ENCODE data around the gene UBD. TPM values are rescaled to one million over a fixed set of nuclear protein-coding genes. Genes with fewer than 3 reads are reported as not detected.

Gene UBD
- total RNA-seq, 1 donor from 2014 or later = not detected

DNA sequence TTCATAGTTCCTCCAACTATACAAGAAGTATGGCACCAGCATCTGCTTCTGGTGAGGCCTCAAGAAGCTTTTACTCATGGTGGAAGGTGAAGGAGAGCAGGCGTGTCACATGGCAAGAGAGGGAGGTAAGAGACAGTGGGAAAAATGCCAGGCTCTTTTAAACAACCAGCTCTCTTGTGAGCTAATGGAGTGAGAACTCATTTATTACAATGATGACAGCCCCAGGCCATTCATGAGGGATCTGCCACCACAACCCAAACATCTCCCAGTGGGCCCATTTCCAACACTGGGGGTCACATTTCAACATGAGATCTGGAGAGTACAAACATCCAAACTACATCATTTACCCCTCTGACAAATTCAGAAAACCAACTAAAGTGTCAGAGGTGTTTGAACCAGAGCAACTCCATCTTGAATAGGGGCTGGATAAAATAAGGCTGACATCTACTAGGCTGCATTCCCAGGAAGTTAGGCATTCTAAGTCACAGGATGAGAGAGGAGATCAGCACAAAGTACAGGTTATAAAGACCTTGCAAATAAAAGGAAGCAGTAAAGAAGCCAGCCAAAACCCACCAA, 2.2 kb upstream of the UBD start:
- H3K27me3 Mint-ChIP-seq = peaks cover 24% of the 10 kb centered on the region
- intact Hi-C loops (cut with micrococcal nuclease) = no loop called here
- POLR2A ChIA-PET = no interaction called here

DNA sequence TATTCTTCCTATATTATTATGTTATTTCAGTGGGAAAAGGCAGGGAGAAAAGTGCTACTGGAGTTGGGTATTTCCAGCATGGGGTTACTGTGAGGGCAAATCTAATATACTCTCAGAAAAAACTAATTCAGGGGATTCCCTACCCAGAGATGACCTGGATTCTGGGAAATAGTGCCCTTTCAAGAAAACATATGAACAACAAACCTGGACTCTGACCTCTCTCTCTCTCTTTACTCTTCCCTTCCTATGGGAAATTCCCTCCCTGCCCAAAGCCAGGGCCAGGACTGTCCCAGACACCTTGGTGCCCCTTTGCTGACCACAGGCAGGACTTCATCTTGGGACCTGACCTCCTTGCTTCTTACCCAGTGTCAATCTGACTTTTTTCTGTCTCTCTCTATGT, 1.6 kb upstream of the UBD start:
- H3K27ac Mint-ChIP-seq = no peak overlapping the region

More for the DNA sequence above, 2.2 kb upstream of the UBD start:
- no peak overlapping the region for H3K27ac Mint-ChIP-seq
- DNase-seq = no peak
- no peak for ATAC-seq (ENCODE audit: low read depth)
- CTCF ChIA-PET = no interaction called here
- no peak overlapping the region for H3K4me3 Mint-ChIP-seq
- H3K4me1 Mint-ChIP-seq = peaks cover 14% of the 10 kb centered on the region
- H3K36me3 Mint-ChIP-seq (ENCODE audit: low read depth) = no peaks in the 10 kb centered on the region
- no peaks in the 10 kb centered on the region for H3K9me3 Mint-ChIP-seq
- TF ChIP-seq, protein P1, sequence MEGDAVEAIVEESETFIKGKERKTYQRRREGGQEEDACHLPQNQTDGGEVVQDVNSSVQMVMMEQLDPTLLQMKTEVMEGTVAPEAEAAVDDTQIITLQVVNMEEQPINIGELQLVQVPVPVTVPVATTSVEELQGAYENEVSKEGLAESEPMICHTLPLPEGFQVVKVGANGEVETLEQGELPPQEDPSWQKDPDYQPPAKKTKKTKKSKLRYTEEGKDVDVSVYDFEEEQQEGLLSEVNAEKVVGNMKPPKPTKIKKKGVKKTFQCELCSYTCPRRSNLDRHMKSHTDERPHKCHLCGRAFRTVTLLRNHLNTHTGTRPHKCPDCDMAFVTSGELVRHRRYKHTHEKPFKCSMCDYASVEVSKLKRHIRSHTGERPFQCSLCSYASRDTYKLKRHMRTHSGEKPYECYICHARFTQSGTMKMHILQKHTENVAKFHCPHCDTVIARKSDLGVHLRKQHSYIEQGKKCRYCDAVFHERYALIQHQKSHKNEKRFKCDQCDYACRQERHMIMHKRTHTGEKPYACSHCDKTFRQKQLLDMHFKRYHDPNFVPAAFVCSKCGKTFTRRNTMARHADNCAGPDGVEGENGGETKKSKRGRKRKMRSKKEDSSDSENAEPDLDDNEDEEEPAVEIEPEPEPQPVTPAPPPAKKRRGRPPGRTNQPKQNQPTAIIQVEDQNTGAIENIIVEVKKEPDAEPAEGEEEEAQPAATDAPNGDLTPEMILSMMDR (IDR thresholded peaks at IDR 0.05) = no peak

DNA sequence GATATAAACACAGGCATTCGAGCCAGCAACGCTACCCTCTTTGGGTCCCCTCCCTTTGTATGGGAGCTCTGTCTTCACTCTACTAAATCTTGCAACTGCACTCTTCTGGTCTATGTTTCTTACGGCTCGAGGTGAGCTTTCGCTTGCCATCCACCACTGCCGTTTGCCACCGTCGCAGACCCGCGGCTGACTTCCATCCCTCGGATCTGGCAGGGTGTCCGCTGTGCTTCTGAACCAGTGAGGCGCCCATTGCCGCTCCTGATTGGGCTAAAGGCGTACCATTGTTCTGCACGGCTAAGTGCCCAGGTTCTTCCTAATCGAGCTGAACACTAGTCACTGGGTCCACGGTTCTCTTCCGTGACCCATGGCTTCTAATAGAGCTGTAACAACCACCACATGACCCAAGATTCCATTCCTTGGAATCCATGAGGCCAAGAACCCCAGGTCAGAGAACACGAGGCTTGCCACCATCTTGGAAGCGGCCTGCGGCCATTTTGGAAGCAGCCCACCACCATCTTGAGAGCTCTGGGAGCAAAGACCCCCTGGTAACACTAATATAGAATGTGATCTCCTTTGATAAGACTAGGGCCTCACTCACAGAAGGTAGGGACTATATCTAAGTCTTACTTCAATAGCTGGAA, 973 bp downstream of the UBD start:
- no peak overlapping the region for H3K27ac Mint-ChIP-seq
- ChIA-PET POLR2A (no interaction called here), CTCF (no interaction called here)
- TF ChIP-seq, protein P1 (IDR thresholded peaks at IDR 0.05) = no peak
- H3K4me3 Mint-ChIP-seq = no peak overlapping the region
- intact Hi-C loops (cut with micrococcal nuclease) = no loop called here
- H3K27me3 Mint-ChIP-seq = peaks cover 51% of the 10 kb centered on the region
- no peak for ATAC-seq (ENCODE audit: low read depth)
- H3K36me3 Mint-ChIP-seq (ENCODE audit: low read depth) = no peaks in the 10 kb centered on the region
- H3K9me3 Mint-ChIP-seq = no peaks in the 10 kb centered on the region
- DNase-seq = no peak
- H3K4me1 Mint-ChIP-seq = peaks cover 11% of the 10 kb centered on the region

More for the DNA sequence above, 1.6 kb upstream of the UBD start:
- H3K9me3 Mint-ChIP-seq = no peaks in the 10 kb centered on the region
- ATAC-seq (ENCODE audit: low read depth) (no peak), DNase-seq (no peak)
- H3K27me3 Mint-ChIP-seq = peaks cover 29% of the 10 kb centered on the region
- no peak overlapping the region for H3K4me3 Mint-ChIP-seq
- peaks cover 14% of the 10 kb centered on the region for H3K4me1 Mint-ChIP-seq
- POLR2A ChIA-PET = no interaction called here
- CTCF ChIA-PET = no interaction called here
- no peaks in the 10 kb centered on the region for H3K36me3 Mint-ChIP-seq (ENCODE audit: low read depth)
- TF ChIP-seq, protein P1 (IDR thresholded peaks at IDR 0.05) = no peak
- intact Hi-C loops (cut with micrococcal nuclease) = no loop called here

DNA sequence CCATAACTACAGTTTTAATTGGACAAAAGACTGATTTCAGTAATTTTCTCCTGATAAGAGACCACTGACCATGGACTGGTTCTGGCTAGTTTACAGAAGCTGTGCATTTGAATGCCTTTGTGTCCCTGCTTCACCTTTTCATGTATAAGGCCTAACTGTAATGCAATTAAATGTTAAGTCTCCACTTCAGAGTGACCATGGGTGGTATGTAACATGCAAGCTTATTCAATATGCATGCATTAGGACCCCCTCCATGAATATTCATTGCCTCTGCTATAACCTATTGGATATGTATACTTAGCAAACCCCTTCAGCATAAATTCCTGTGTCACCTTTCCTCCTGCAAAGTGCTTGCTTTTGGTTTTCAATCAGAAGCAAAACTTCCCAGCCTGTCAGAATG, 2.2 kb downstream of the UBD start:
- TF ChIP-seq, protein P1 (IDR thresholded peaks at IDR 0.05) = no peak
- Mint-ChIP-seq H3K27ac (no peak overlapping the region), H3K4me1 (peaks cover 13% of the 10 kb centered on the region), H3K4me3 (no peak overlapping the region), H3K27me3 (peaks cover 51% of the 10 kb centered on the region), H3K9me3 (no peaks in the 10 kb centered on the region), H3K36me3 (ENCODE audit: low read depth) (no peaks in the 10 kb centered on the region)
- no peak for ATAC-seq (ENCODE audit: low read depth)
- CTCF ChIA-PET = no interaction called here
- no peak for DNase-seq
- POLR2A ChIA-PET = no interaction called here
- intact Hi-C loops (cut with micrococcal nuclease) = no loop called here

DNA sequence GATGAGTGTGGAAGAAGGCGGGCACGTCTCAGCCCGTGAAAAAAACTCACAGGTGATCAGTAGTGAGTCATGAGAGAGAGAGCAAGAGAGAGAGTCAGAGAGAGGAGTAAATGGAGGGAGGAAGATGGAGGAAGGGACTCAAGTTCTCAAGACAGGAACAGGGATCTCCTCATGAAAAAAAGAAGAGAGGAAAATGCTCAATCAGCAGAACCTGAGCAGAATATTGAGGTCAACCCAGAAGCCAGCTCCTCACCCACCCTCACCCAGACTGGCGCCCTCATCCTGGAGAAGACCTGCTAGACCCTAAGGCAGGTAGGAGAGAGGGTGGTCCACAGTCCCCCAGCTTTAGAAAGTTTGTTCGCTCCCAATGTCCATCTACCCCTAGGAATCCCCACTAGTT, 4.8 kb downstream of the UBD start:
- ChIA-PET POLR2A (no interaction called here), CTCF (no interaction called here)
- Mint-ChIP-seq H3K4me3 (no peak overlapping the region), H3K9me3 (no peaks in the 10 kb centered on the region), H3K27ac (no peak overlapping the region), H3K4me1 (peaks cover 13% of the 10 kb centered on the region), H3K27me3 (peaks cover 45% of the 10 kb centered on the region), H3K36me3 (ENCODE audit: low read depth) (no peaks in the 10 kb centered on the region)
- TF ChIP-seq, protein P1 (IDR thresholded peaks at IDR 0.05) = no peak
- intact Hi-C loops (cut with micrococcal nuclease) = loop anchor here (5.0 kb wide), 1 partner anchor 98 kb away; no protein-coding TSS in a partner anchor
- ATAC-seq (ENCODE audit: low read depth) (no peak), DNase-seq (no peak)

Data from activated B cell treated with CpG ODN at 0.5 μM for 24 hours (primary cell).